ENCODE results near the gene DDX3X. TPM values are rescaled to one million over a fixed set of nuclear protein-coding genes. Genes with fewer than 3 reads are reported as not detected.
"Not testable (repeated sequence)": the region's sequence is repeated elsewhere in the genome, so short reads cannot be mapped to it uniquely, and the experiment has no call there.

The DDX3X gene
- total RNA-seq, 1 donor, result 160 TPM

DNA sequence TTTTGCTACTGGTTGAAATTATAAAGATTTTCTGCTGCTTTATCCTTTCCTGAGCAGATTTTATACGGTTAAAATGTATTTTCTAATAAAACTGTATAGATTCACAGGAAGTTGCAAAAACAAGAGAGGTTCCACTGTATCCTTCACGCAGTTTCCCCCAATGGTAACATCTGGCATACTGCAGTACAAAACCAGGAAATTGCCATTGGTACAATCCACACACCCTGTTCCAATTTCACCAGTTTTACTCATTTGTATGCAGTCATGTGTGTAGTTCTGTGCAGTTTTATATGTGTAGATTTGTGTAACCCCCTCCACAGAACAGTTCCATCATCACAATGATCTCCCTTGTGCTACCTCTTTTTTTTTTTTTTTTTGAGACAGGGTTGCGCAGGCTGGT is 20.0 kb downstream of the DDX3X start:
- DNase-seq (ENCODE audit: insufficient read length, low spot score, missing footprints), result no peak
- H3K9me3 ChIP-seq (ENCODE audit: low read depth, low read length), result no peaks in the 10 kb centered on the region
- H3K4me1 ChIP-seq (ENCODE audit: insufficient read depth, low read length), result peaks cover 14% of the 10 kb centered on the region
- no peak overlapping the region for H3K27ac ChIP-seq (ENCODE audit: low read depth, low read length)
- no peak overlapping the region for H3K4me3 ChIP-seq (ENCODE audit: insufficient read depth, low read length)
- TF ChIP-seq, protein P1, sequence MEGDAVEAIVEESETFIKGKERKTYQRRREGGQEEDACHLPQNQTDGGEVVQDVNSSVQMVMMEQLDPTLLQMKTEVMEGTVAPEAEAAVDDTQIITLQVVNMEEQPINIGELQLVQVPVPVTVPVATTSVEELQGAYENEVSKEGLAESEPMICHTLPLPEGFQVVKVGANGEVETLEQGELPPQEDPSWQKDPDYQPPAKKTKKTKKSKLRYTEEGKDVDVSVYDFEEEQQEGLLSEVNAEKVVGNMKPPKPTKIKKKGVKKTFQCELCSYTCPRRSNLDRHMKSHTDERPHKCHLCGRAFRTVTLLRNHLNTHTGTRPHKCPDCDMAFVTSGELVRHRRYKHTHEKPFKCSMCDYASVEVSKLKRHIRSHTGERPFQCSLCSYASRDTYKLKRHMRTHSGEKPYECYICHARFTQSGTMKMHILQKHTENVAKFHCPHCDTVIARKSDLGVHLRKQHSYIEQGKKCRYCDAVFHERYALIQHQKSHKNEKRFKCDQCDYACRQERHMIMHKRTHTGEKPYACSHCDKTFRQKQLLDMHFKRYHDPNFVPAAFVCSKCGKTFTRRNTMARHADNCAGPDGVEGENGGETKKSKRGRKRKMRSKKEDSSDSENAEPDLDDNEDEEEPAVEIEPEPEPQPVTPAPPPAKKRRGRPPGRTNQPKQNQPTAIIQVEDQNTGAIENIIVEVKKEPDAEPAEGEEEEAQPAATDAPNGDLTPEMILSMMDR (IDR thresholded peaks at IDR 0.05; ENCODE audit: extremely low read depth, low read depth, low read length), result no peak
- H4K20me1 ChIP-seq (ENCODE audit: insufficient read depth, low read length), result peaks cover 27% of the 10 kb centered on the region
- no peak overlapping the region for H3K4me2 ChIP-seq (ENCODE audit: insufficient read depth, low read length)
- no peaks in the 10 kb centered on the region for H3K79me2 ChIP-seq (ENCODE audit: insufficient read depth, low read length)
- H2AFZ ChIP-seq (ENCODE audit: low read length), result no peak overlapping the region
- no peaks in the 10 kb centered on the region for H3K27me3 ChIP-seq (ENCODE audit: insufficient read depth, low read length)
- peaks cover 9% of the 10 kb centered on the region for H3K36me3 ChIP-seq (ENCODE audit: insufficient read depth, low read length)

DNA sequence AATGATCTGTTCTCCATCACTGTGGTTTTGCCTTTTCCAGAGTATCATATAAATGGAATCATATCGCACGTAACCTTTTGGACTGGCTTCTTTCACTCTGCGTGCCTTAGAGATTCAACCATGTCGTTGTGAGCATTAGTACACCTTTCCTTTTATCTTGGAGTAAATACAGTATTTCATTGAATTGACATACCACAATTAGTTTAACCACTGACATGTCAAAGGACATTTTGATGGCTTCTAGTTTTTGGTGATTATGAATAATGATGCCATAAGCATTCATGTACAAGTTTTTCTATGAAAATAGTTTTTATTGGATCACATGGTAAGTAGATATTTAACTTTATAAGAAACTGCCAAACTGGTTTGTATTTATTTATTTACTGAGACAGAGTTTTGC is 35.2 kb downstream of the DDX3X start:
- Histone ChIP-seq H3K4me1 (ENCODE audit: insufficient read depth, low read length) (no peaks in the 10 kb centered on the region), H3K79me2 (ENCODE audit: insufficient read depth, low read length) (no peaks in the 10 kb centered on the region), H3K36me3 (ENCODE audit: insufficient read depth, low read length) (no peaks in the 10 kb centered on the region)

DNA sequence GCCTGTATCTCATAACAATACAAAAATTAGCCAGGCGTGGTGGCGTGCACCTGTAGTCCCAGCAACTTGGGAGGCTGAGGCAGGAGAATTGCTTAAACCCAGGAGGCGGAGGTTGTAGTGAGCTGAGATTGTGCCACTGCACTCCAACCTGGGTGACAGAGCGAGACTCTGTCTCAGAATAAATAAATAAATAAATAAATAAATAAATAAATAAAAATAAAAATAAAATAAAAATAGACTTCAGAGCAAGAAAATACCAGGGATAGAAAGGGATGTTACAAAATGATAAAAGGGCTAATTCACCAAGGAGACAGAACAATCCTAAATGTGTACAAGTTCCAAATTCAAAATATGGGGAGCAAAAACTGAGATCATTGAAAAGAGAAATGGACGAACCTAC is 37.6 kb downstream of the DDX3X start:
- not testable (repeated sequence) for H3K27ac ChIP-seq (ENCODE audit: low read depth, low read length); H3K4me1 ChIP-seq (ENCODE audit: insufficient read depth, low read length); H3K4me3 ChIP-seq (ENCODE audit: insufficient read depth, low read length); H3K27me3 ChIP-seq (ENCODE audit: insufficient read depth, low read length); H4K20me1 ChIP-seq (ENCODE audit: insufficient read depth, low read length); H3K9me3 ChIP-seq (ENCODE audit: low read depth, low read length); H3K36me3 ChIP-seq (ENCODE audit: insufficient read depth, low read length); H3K4me2 ChIP-seq (ENCODE audit: insufficient read depth, low read length); H3K79me2 ChIP-seq (ENCODE audit: insufficient read depth, low read length); DNase-seq (ENCODE audit: insufficient read length, low spot score, missing footprints); H2AFZ ChIP-seq (ENCODE audit: low read length)

More for the DNA sequence above, 35.2 kb downstream of the DDX3X start:
- no peaks in the 10 kb centered on the region for H4K20me1 ChIP-seq (ENCODE audit: insufficient read depth, low read length)
- DNase-seq (ENCODE audit: insufficient read length, low spot score, missing footprints), result no peak
- H3K9me3 ChIP-seq (ENCODE audit: low read depth, low read length), result no peaks in the 10 kb centered on the region
- TF ChIP-seq, protein P1 (IDR thresholded peaks at IDR 0.05; ENCODE audit: extremely low read depth, low read depth, low read length), result no peak
- H3K27ac ChIP-seq (ENCODE audit: low read depth, low read length), result no peak overlapping the region
- H3K4me3 ChIP-seq (ENCODE audit: insufficient read depth, low read length), result no peak overlapping the region
- H2AFZ ChIP-seq (ENCODE audit: low read length), result no peak overlapping the region
- peaks cover under 1% of the 10 kb centered on the region for H3K27me3 ChIP-seq (ENCODE audit: insufficient read depth, low read length)
- no peak overlapping the region for H3K4me2 ChIP-seq (ENCODE audit: insufficient read depth, low read length)

DNA sequence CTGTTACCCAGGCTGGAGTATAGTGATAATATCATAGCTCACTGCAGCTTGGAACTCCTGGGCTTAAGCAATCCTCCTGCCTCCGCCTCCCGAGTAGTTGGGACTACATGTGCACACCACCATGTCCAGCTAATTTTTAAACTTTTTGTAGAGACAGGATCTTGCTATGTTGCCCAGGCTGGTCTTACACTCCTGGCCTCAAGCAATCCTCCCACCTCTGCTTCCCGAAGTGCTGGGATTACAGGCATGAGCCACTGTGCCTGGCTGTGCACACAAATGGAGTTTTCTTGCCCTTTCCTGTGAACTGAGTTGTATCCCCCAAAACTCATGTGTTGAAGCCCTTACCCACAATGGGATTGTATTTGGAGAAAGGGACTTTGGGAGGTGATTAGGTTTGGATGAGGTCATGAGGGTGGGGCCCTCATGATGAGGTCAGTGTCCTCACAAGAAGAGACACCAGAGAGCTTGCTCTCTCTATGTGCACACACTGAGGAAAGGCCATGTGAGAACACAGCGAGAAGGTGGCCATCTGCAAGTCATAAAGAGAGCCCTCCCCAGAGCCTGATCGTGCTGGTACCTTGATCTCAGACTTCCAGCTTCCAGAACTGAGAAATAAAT is 40.1 kb downstream of the DDX3X start:
- no peak for DNase-seq (ENCODE audit: insufficient read length, low spot score, missing footprints)
- TF ChIP-seq, protein P1 (IDR thresholded peaks at IDR 0.05; ENCODE audit: extremely low read depth, low read depth, low read length), result no peak
- no peaks in the 10 kb centered on the region for H3K27me3 ChIP-seq (ENCODE audit: insufficient read depth, low read length)
- H3K4me3 ChIP-seq (ENCODE audit: insufficient read depth, low read length), result no peak overlapping the region
- no peaks in the 10 kb centered on the region for H3K79me2 ChIP-seq (ENCODE audit: insufficient read depth, low read length)
- no peak overlapping the region for H3K4me2 ChIP-seq (ENCODE audit: insufficient read depth, low read length)
- no peaks in the 10 kb centered on the region for H4K20me1 ChIP-seq (ENCODE audit: insufficient read depth, low read length)
- no peaks in the 10 kb centered on the region for H3K36me3 ChIP-seq (ENCODE audit: insufficient read depth, low read length)
- H2AFZ ChIP-seq (ENCODE audit: low read length), result no peak overlapping the region
- no peaks in the 10 kb centered on the region for H3K9me3 ChIP-seq (ENCODE audit: low read depth, low read length)
- H3K4me1 ChIP-seq (ENCODE audit: insufficient read depth, low read length), result no peaks in the 10 kb centered on the region
- no peak overlapping the region for H3K27ac ChIP-seq (ENCODE audit: low read depth, low read length)

Measured in osteoblast (primary cell).